Loucy (cell line): ENCODE measurements around the gene GATA5.

Experiments used
- CTCF ChIP-seq: fragments of 200-600 bp; sonication (generic); conservative IDR thresholded peaks from 2 replicates; pipeline ENCODE4 v1.5.1; 2014; ENCODE audit warnings: mild to moderate bottlenecking, antibody characterized with exemption, low read length
- EZH2phosphoT487 ChIP-seq: fragments of 200-600 bp; IDR thresholded peaks from 2 replicates; pipeline ENCODE4 v1.6.1; 2018; ENCODE audit warnings: antibody characterized with exemption, mild to moderate bottlenecking, moderate library complexity, borderline replicate concordance

- no peak for TF ChIP-seq CTCF
- TF ChIP-seq EZH2phosphoT487 = no peak
Observed at GRCh38 chr20:62472138-62472940, 3.5 kb downstream of the GATA5 start.
